GM18498 (cell line): Measurements from ENCODE around the gene CAMK2A.

ENCODE experiments used
- ATAC-seq: cut with Tn5 transposase; IDR thresholded peaks from one replicate; pipeline ENCODE4 v1.9.1; 2021; ENCODE audit warnings: mild to moderate bottlenecking, moderate library complexity; ENCODE audit not compliant: unreplicated experiment

CAMK2A gene

DNA sequence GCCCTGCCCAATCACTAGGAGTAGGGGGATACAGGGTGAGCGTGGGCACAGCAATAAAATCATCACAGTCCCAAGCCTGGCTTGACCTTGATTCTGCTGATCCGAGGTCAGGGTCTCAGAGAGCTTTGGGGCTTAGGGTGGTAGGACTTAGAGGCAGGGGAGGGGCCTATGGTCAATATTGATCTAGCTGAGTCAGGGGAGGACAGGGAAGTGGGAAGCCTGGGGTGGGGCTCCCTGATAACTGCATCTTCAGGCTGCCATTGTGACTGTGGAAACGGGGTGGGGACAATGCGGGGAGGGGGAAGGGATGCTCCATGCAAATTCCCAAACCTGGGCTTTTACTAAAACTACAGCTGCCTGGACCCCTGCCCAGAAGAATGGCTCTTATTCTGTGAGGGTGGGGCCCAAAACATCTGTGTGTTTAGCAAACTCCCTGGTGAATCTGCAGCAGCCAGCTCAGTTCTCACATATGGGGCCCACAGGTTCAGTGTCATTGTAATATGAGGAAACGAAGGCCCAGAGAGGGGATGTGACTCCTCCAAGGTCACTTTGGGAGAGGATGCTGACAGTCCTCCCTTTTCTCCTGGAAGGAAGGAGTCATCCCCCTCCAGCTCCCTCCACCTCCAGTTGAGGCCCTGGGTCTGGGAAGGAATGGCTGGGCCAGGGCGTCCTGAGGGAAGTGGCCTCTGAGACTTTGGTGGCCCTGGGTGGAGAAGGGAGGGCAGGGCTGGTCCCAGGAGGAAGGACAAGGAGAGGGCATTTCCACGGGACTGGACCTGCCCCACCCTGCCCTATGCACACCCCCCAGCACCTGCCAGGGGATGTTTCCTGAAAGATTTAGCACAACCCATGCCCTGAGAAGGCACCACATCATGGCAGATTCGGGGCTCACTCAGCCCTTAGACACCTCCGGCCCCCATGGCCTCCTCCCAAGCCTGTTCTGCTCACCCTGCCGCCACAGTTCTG lies 73.3 kb downstream of the CAMK2A start:
- no peak for ATAC-seq

DNA sequence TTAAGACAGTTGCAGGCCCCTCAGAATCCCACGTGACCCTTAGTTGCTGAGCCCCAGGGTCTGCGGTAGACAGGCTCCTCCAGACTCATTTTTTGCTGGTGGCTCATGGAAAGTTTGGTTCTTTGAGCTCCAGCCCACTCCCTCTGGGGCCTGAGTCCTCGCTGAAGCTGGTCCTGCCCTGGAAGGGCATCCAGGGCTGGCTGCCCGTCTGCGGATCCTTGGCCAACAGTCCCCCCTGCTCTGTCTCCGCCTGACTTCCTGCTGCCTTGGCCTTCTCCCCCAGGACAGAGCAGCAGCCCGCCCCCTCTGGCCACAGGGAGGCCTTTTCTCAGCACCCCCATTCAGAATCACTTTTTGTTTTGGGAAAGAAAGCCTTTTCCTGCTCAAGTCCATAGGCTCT lies 75.3 kb downstream of the CAMK2A start:
- no peak for ATAC-seq

GRCh38 chr5:150213530-150213929 lies 76.0 kb downstream of the CAMK2A start:
- no peak for ATAC-seq

DNA sequence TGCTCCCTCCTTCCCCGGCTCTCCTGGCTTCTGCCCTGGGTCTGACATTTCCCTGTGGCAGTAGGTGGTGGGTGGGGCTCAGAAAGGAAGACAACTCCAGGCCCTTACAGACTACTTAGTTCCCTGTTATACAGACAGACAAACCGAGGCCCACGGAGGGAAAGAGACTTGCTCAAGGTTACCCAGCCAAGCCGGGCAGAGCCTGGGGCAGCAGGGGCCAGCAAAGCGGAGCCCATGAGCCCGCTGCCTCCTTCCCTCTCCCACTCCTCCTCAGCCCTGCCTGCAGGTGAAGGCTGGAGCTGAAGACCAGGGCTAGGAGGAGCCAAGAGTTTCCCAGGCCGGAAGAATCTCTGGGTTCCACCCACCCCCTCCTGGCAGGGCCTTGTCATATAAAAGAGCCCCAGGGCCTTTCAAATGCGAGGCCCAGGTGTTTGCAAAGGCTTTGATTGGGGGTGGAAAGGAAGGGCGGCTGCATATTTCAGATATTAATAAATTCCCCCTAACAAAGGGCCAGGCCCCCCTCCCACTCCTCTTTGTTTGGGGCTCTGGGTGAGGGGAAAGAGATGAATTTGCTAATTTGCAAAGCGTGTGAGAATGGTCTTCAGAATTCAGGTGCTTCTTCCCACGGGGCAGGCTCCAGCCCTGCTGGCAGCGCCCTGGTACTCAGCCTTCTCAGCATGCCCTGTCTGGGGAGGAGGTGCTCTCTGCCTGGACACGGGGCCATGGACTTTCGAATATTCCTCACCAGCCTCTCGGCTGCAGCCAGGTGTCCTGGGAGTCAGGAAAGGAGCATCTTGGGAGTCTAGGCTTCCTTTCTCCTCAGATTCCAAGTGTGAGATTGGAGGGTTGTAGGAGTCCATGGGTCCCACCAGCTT lies 78.2 kb downstream of the CAMK2A start:
- no peak for ATAC-seq

- ATAC-seq: no peak
Measured at GRCh38 chr5:150210644-150211043, 78.9 kb downstream of the CAMK2A start.

DNA sequence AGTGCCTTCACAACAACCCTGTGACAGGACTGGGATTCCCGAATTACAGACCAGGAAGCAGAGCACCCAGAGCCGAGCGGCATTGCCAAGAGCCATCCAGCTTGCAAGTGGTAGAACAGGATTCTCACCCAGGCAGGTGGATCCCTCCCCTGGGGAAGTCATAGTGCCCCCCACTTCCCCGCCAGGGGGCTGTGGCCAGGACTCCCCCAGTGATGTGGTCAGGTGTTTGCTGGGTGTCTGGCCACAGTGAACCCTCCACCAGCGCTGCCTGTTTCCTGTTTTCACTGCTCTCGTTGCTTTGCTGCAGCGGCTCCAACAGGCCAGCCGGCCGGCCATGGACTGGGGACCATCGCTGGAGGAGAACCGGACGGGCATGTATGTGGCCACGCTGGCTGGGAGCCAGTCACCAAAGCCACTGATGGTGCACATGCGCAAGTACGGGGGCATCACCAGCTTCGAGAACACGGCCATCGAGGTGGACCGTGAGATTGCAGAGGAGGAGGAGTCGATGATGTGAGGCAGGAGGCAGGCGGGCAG lies 80.4 kb downstream of the CAMK2A start:
- ATAC-seq: no peak

GRCh38 chr5:150208187-150209098 lies 81.1 kb downstream of the CAMK2A start:
- ATAC-seq: no peak

GRCh38 chr5:150206779-150207115 lies 82.8 kb downstream of the CAMK2A start:
- no peak for ATAC-seq

DNA sequence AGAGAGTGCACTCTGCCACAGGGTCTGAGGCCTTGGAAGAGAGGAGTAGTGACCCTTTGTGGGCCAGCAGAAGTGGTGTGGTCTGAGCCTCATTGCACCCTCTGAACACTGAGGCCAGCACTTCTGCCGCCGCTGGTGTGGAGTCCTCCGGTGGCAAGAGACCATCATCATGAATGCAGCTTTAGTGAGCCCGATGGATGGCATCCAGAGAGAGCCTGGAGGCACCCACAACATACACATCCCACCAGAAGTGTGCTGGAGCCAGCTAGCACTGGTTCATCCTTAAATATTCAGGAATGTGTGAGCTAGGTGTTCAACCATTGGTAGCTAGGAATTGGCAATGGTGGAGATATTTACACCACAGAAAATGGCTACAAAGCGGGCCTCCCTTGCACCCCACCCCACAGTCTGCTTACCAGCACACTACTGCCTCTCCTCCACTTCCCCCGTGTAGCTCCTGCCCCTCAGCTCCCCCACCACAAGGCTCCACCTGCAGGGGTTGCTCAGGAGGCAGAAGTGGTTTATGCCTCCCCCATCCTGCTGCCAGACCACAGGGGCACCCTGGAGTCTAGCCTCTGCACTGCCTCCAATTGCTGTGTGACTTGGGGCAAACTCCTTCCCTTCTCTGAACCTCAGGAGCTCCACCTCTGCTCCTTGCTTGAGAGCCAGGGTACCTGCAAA lies 83.3 kb downstream of the CAMK2A start:
- no peak for ATAC-seq

- ATAC-seq: no peak
Measured at GRCh38 chr5:150204590-150204960, 85.0 kb downstream of the CAMK2A start.

GRCh38 chr5:150203832-150204589 lies 85.6 kb downstream of the CAMK2A start:
- ATAC-seq: no peak

GRCh38 chr5:150202501-150202900 lies 87.1 kb downstream of the CAMK2A start:
- no peak for ATAC-seq

DNA sequence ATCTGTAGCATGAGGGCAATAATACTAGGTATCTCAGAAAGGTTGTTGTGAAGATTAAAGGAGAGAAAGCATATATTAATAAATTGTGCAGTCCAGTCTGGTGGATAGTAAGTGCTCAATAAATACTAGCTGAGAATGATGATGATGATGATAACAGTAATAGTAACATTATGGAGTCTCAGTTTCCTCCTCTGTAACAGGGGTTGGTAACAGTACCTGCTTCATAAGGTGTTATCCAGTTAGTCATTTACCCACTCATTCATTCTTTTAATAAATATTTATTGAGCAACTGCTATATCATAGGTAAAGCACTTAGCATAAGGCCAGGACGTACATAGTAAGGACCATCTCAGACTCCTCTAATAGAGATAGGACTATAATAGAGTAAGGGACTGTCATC lies 92.1 kb downstream of the CAMK2A start:
- no peak for ATAC-seq

GRCh38 chr5:150196986-150197385 lies 92.6 kb downstream of the CAMK2A start:
- ATAC-seq: no peak

GRCh38 chr5:150196514-150196913 lies 93.1 kb downstream of the CAMK2A start:
- no peak for ATAC-seq

GRCh38 chr5:150195736-150196485 lies 93.7 kb downstream of the CAMK2A start:
- no peak for ATAC-seq

- no peak for ATAC-seq
Measured at GRCh38 chr5:150192462-150192861, 97.1 kb downstream of the CAMK2A start.

DNA sequence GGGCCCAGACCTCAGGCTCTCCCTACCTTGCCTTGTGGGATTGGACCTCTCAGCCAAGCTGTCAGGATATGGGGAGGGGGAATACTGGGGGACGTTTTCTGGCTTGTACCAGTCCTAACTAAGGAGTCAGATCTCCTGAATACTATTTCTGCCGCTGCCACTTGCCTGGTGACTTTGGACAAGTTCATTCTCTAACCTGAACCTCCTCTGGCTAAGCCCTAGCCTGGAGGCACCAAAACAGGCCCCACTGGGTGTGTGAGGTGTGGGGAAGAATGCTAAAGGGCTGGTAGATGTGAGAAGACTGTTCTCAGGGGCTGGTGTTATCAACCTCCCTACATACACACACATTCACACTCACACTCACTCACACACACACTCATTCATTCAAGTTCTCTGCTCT lies 98.6 kb downstream of the CAMK2A start:
- ATAC-seq: no peak
